ENCODE measurements around the gene SLCO3A1.
"Not testable (repeated sequence)": the region's sequence is repeated elsewhere in the genome, so short reads cannot be mapped to it uniquely, and the experiment has no call there.

The SLCO3A1 gene

GRCh38 chr15:91942720-91943394, 89.3 kb downstream of the SLCO3A1 start:
- FAIRE-seq = no peak

DNA sequence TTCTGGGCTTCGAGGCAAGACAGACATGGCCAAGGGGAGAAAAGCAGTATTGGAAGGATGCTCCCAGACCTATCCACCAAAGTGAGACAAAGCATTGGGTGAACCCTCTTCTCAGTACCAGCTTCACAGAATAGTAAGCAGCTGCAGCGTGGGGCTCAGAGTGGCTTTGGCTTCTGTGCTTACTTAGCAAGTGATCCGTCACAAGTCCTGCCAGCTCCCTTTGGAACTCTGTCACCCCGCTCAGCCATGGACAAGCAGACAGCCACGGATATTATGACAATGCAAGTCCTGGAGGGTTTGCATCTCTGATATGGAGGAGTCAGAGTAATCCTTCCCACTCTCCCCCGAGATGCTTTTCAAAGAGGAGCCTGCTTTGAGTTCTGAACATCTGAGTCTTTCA, 90.8 kb downstream of the SLCO3A1 start:
- FAIRE-seq = no peak

GRCh38 chr15:91945385-91945784, 91.9 kb downstream of the SLCO3A1 start:
- FAIRE-seq = no peak

- no peak for FAIRE-seq
Observed at GRCh38 chr15:91946075-91946474, 92.6 kb downstream of the SLCO3A1 start.

DNA sequence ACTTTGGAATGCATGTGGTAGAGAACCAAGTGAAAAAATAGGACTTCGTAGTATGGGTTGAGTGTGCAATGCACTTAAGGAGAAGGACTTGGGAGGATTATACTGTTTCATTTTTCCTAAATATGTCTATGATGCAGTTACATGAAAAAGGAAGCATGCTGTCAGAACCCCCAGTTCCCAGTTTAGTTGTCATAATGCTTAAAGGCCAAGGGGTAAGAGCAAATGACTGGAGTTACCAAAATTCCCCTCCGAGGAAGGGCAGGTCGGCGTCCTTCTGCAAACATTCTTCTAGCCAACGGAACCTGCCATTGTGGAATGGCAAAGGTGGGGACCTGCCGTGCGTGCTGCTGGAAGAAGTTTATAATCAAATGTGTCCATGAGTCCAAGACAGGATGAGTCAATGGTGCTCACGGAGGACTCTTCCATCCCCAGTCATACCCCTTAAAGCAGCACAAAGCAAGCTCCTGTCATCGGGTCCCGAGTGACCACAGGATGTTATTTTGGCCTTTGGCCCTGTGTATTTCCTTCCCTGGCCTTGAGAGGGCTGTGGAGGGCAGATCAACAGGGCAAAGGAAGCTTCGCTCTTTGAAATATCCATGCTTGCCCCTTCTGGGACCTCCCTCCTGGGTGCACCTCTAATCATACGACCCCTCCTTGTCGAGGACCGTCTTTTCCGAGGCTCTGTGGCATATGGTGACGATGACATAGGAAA, 93.2 kb downstream of the SLCO3A1 start:
- no peak for FAIRE-seq

- FAIRE-seq = no peak
Observed at GRCh38 chr15:91947293-91947679, 93.8 kb downstream of the SLCO3A1 start.

DNA sequence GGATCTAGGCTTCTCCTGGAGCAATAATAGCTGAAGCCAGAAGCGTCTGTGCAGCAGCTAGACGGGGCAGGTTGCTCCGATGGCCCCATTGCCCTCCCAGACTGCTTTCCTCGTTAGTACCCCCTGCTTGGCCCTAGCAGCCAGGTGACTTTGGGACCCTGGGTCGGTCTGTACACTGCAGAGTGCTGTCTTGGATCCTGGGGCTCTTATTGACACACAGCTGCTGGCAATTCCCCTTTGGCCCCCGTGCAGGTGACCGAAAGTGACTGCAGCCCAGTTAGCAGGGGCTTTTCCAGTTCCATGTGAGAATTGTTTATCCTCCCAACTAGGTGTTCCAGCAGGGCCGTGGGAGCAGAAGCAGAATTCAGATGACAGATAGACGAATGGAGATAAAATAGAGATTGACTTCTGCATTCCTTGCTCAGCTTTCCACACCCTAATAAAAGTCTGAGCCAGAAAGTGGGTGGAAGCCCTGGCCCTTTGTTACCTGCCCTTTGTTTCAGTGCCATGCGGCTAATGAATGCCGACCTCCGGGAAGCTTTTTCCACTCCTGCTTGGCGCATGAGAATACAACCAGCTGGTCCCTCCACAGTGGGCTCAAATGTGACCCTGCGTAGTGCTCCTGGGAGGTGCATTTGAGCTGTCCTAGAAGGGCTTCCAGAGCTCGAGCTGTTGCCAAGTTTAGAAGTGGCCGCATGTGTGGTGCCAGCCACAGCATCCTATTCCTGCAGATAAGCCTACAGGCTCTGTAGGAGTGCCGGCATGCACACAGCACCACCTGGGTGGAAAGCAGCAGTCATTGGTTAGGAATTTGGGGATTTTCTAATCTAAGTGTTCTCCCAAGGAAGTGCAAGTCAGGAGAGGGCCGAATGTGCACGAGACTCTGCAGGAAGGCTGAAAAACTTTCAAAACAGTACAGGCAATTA, 94.4 kb downstream of the SLCO3A1 start:
- no peak for FAIRE-seq

- FAIRE-seq = no peak
Observed at GRCh38 chr15:91949361-91949760, 95.9 kb downstream of the SLCO3A1 start.

DNA sequence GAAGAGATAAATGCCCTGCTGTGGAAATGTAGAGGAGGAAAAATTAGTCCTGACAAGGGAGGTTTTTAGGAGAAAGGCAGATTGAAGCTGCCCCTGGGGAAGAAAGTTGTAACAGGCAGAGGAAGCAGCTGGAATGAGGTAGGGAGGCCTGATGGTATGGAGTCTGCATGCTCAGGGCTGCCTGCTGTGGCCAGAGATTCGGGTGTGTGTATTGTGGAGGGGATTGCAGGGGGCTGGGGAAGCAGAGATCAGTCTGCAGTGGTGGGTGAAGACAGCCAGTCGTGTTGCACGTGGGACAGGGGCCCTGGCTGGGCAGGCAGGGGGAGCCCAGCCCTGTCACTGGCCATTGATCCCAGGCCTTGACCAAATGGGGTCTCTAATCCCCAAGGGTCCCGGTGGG, 96.5 kb downstream of the SLCO3A1 start:
- no peak for FAIRE-seq

- no peak for FAIRE-seq
Observed at GRCh38 chr15:91950631-91951329, 97.3 kb downstream of the SLCO3A1 start.

DNA sequence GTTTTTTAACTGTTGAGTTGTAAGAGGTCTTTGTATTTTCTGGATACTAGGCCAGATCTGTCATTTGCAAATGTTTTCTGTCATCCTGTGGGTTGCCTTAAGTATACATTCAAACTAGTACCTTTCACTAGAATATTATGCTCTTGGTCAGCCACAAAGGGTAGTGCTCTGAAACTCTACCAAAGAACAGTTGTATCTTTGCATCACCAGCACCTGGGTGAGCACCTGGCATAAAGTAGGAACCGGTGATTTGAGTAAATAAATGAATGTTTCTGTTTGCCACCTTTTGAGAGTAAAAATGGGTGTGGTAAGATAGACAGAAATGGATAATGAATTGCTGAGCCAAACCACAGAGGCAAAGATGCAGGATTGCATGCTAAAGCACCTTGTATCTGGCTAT, 98.7 kb downstream of the SLCO3A1 start:
- FAIRE-seq = no peak

DNA sequence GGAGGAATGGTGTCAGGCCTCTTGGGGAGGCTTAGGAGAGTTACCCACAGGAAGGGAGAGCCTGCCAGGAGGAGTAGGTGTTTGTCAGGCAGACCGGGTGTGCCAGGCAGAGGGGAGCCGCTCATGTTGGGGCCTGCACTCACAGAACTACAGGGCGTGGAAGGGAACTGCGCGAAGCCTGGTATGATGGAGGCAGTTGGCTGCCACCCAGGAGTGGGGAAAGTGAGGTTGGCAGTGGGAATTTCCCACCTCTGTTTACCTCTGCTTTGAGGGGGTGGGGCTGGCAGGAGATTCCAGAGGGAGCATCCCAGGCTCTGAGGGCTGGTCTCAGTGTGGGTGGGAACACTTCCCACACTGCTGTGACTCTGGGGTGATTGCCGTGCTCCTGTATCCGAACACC, 99.9 kb downstream of the SLCO3A1 start:
- no peak for FAIRE-seq

DNA sequence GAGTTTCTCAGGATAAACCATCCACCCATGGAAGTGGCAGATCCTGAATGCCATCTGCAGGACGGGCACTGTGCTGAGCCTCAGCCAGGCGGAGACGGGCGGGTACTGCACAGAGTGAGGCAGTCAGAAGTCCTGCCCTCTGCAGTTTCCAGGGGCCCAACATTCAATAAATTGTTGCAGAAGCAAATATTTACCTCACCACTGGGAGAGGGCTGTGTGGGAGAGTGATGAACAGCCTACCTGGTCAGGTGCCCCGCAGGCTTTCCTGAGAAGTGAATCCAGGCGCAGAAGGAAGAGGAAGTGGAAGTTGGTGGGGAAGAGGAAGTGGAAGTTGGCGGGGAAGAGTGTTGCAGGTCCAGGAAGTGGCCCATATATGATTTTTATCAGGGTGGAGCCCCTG, 100.8 kb downstream of the SLCO3A1 start:
- FAIRE-seq = no peak

GRCh38 chr15:91956026-91956723, 102.7 kb downstream of the SLCO3A1 start:
- FAIRE-seq = no peak

DNA sequence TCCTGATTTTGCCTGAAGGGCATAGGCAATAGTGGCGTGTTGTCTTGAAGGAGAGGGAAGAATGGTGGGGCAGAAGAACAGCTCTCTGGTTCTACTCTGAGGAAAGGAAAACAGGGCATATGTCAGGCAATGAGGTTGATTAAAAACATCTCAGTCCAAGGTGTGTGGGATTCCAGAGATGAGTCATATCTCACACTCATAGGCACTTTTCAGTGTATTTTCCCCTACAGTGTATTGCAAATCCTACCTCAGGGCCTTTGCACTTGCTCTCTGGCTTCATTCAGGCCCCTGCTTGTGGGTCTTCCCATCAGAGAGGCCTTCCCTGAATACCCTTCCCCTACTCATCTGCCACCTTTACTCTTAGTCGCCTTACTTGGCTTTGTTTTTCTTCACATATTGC, 107.8 kb downstream of the SLCO3A1 start:
- no peak for FAIRE-seq

- FAIRE-seq = not testable (repeated sequence)
Observed at GRCh38 chr15:91963747-91964146, 110.2 kb downstream of the SLCO3A1 start.

DNA sequence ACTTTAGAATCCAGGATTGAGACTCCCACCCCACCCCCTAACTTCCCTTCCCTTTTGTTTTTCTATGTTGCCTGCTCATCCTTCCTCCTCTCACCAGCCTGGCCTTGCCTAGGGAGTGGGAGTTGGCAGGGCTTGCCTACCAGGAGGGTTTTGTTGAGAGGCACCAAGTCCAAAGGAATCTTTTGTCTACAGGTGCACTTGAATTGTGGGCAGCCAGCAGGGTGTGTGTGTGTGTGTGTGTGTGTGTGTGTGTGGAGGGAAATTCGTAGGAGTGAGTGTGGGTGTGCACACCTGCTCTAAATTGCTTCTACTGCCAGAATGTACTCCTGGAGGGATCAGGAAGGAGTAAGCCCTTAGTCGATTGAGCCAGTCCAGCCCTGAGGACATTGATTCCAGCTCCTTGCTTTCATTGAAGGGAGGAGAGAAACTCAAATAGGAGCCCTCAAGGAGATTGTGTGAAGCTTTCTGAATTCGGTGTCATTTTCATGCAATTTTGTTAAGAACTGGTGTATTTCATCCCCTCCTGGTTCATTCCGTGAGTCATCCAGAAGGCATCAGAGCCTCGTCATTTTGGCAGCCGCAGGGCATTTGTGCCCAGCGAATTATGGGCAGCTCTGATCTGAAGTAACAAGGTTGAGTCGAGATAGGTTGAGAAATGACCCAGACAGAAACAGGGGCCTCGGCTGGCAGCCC, 112.1 kb downstream of the SLCO3A1 start:
- FAIRE-seq = no peak

GRCh38 chr15:91966194-91966552, 112.7 kb downstream of the SLCO3A1 start:
- FAIRE-seq = no peak

GRCh38 chr15:91967935-91968606, 114.6 kb downstream of the SLCO3A1 start:
- FAIRE-seq = no peak

GRCh38 chr15:91968610-91969009, 115.1 kb downstream of the SLCO3A1 start:
- no peak for FAIRE-seq

DNA sequence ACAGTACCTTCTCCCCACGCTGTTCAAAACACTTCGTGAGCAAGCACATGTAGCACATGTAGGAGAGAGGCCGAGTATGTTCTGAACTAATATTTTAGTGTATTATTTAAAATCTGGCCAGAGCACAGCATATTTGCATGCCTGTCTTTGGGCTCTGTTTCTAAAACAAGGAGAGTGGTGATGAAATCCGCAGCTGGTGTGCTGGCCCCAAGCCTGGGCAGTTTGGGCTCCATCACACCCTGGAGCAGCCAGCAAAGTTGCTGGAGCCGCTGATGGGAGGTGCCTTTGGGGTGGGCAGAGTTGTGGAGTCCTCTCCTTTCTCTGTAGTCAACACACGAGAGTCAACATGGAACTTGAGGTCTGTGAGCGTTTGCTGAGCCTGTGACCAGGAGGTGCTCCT, 116.6 kb downstream of the SLCO3A1 start:
- no peak for FAIRE-seq

Data from G401.6 (cell line).